Neuron (in vitro differentiated cells): ENCODE data around the gene OR8S1.
"Not testable (repeated sequence)": the region's sequence is repeated elsewhere in the genome, so short reads cannot be mapped to it uniquely, and the experiment has no call there.

ENCODE experiments used
- H2AFZ ChIP-seq: one replicate; pipeline ENCODE4 v1.6.1; 2013; ENCODE audit warnings: low read depth, mild to moderate bottlenecking, inconsistent platforms, low read length, moderate library complexity
- H3K27me3 ChIP-seq: one replicate; pipeline ENCODE4 v1.6.1; 2013; ENCODE audit warnings: low read length; ENCODE audit not compliant: insufficient read depth
- H3K36me3 ChIP-seq: one replicate; pipeline ENCODE4 v1.6.1; 2013; ENCODE audit warnings: low read length; ENCODE audit not compliant: insufficient read depth
- H3K4me1 ChIP-seq: one replicate; pipeline ENCODE4 v1.6.1; 2013; ENCODE audit warnings: low read length; ENCODE audit not compliant: insufficient read depth
- H3K4me3 ChIP-seq: 2 replicates; pipeline ENCODE4 v1.5.1; 2013; ENCODE audit warnings: mild to moderate bottlenecking, low read length, moderate library complexity
- H3K9me3 ChIP-seq: one replicate; pipeline ENCODE4 v1.6.1; 2013; ENCODE audit warnings: low read length

OR8S1 gene, protein sequence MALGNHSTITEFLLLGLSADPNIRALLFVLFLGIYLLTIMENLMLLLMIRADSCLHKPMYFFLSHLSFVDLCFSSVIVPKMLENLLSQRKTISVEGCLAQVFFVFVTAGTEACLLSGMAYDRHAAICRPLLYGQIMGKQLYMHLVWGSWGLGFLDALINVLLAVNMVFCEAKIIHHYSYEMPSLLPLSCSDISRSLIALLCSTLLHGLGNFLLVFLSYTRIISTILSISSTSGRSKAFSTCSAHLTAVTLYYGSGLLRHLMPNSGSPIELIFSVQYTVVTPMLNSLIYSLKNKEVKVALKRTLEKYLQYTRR

GRCh38 chr12:48525332-48525731 is at the start of gene OR8S1:
TSS of gene OR8S1 (plus strand) at chr12:48525632. CDS start at chr12:48525632, 0 bp downstream.
- no peaks in the 10 kb centered on the region for H3K9me3 ChIP-seq
- no peaks in the 10 kb centered on the region for H3K36me3 ChIP-seq
- peaks cover 3% of the 10 kb centered on the region for H3K27me3 ChIP-seq
- no peak within 1 kb of the TSS for H3K4me3 ChIP-seq
- no peaks in the 10 kb centered on the region for H3K4me1 ChIP-seq
- no peak within 1 kb of the TSS for H2AFZ ChIP-seq

DNA sequence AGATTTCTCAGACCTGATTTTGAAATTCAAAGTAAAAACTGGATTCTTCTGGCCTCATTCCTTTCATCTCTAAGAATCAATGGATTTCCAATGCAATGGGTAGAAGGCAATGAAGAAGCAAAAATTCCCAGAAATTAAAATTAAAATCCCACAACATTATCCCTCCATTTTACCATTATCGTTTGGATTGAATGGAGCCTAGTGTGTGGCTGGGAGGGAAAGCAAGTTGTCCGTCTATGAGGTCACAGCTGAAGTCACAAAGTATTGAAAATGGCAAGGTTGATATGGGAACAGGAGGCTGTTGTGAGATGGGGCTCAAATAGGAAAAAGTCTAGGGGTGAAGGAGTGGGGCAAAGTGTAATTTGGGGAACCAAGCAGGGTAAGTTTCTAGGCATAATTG is 43.2 kb upstream of the OR8S1 start, which contains the start of gene C12orf54:
Gene C12orf54, plus strand, starts transcription at position 301 of the 400 bp plus-strand sequence. CDS start 799 bp downstream, outside the sequence.
- Histone ChIP-seq H3K36me3 (no peaks in the 10 kb centered on the region), H3K27me3 (peaks cover 15% of the 10 kb centered on the region), H3K4me1 (no peaks in the 10 kb centered on the region), H3K9me3 (no peaks in the 10 kb centered on the region), H3K4me3 (no peak within 1 kb of the TSS), H2AFZ (no peak within 1 kb of the TSS)

GRCh38 chr12:48482930-48483329 is 42.5 kb upstream of the OR8S1 start:
- no peaks in the 10 kb centered on the region for H3K9me3 ChIP-seq
- no peaks in the 10 kb centered on the region for H3K4me1 ChIP-seq
- no peaks in the 10 kb centered on the region for H3K36me3 ChIP-seq
- H3K4me3 ChIP-seq, result no peak overlapping the region
- H3K27me3 ChIP-seq, result peaks cover 15% of the 10 kb centered on the region
- no peak overlapping the region for H2AFZ ChIP-seq

- H3K27me3 ChIP-seq, result peaks cover 24% of the 10 kb centered on the region
- H3K4me3 ChIP-seq, result no peak overlapping the region
- H3K9me3 ChIP-seq, result no peaks in the 10 kb centered on the region
- H3K4me1 ChIP-seq, result no peaks in the 10 kb centered on the region
- H2AFZ ChIP-seq, result no peak overlapping the region
- H3K36me3 ChIP-seq, result no peaks in the 10 kb centered on the region
These were observed 39.2 kb upstream of the OR8S1 start for GRCh38 chr12:48486261-48486660.

DNA sequence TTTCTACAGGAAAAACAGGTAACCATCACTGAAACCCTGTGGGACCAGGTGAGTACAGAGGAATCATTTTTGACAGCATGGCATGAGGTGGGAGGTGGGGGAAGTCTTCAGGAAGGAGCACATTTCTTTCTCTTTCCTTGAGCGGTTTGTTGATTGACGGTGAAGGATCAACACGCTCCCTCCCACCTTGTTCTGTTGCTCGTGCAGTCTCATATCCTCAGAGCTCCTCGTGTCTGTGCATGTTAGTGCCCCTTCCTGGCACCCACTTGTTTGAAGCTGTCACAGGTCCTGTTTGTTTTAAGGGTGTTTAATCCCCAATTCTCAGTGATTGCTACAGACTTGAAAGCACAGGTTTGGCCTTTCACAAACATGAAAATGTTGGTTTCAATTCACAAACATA is 38.8 kb upstream of the OR8S1 start:
- H2AFZ ChIP-seq, result no peak overlapping the region
- no peaks in the 10 kb centered on the region for H3K4me1 ChIP-seq
- peaks cover 22% of the 10 kb centered on the region for H3K27me3 ChIP-seq
- no peaks in the 10 kb centered on the region for H3K9me3 ChIP-seq
- no peaks in the 10 kb centered on the region for H3K36me3 ChIP-seq
- H3K4me3 ChIP-seq, result no peak overlapping the region

GRCh38 chr12:48489012-48489411 is 36.4 kb upstream of the OR8S1 start:
- H3K27me3 ChIP-seq, result peaks cover 19% of the 10 kb centered on the region
- H3K4me1 ChIP-seq, result no peaks in the 10 kb centered on the region
- H3K4me3 ChIP-seq, result no peak overlapping the region
- no peak overlapping the region for H2AFZ ChIP-seq
- H3K9me3 ChIP-seq, result no peaks in the 10 kb centered on the region
- H3K36me3 ChIP-seq, result no peaks in the 10 kb centered on the region

GRCh38 chr12:48489456-48489855 is 36.0 kb upstream of the OR8S1 start:
- not testable (repeated sequence) for H3K4me1 ChIP-seq, H3K9me3 ChIP-seq, H3K36me3 ChIP-seq, H3K4me3 ChIP-seq, H2AFZ ChIP-seq
- H3K27me3 ChIP-seq, result peaks cover 20% of the 10 kb centered on the region

GRCh38 chr12:48500281-48500680 is 25.2 kb upstream of the OR8S1 start:
- not testable (repeated sequence) for H3K27me3 ChIP-seq, H3K9me3 ChIP-seq, H3K36me3 ChIP-seq, H3K4me3 ChIP-seq, H3K4me1 ChIP-seq, H2AFZ ChIP-seq

GRCh38 chr12:48506836-48507235 is 18.6 kb upstream of the OR8S1 start:
- not testable (repeated sequence) for H3K27me3 ChIP-seq, H2AFZ ChIP-seq, H3K4me3 ChIP-seq, H3K4me1 ChIP-seq, H3K9me3 ChIP-seq, H3K36me3 ChIP-seq

DNA sequence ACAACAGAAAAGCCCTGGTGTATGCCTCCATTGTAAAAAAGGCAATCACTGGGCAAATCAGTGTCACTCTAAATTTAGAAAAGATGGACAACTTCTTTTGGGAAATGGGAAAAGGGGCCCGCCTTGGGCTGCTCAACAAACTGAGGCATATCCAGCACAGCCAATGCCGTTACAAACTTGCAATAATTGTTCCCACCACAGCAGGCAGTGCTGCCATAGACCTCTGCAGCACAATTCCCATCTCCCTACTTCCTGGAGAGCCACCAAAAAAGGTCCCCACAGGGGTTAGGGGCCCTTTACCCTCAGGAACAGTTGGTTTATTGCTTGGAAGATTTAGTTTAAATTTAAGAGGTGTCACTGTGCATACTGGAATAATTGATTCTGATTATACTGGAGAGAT is 16.4 kb upstream of the OR8S1 start:
- H3K4me1 ChIP-seq, result no peaks in the 10 kb centered on the region
- no peak overlapping the region for H2AFZ ChIP-seq
- no peaks in the 10 kb centered on the region for H3K36me3 ChIP-seq
- no peaks in the 10 kb centered on the region for H3K9me3 ChIP-seq
- peaks cover 9% of the 10 kb centered on the region for H3K27me3 ChIP-seq
- no peak overlapping the region for H3K4me3 ChIP-seq

GRCh38 chr12:48510111-48510510 is 15.3 kb upstream of the OR8S1 start:
- Histone ChIP-seq H3K4me3 (no peak overlapping the region), H2AFZ (no peak overlapping the region), H3K27me3 (peaks cover 9% of the 10 kb centered on the region), H3K4me1 (no peaks in the 10 kb centered on the region), H3K36me3 (no peaks in the 10 kb centered on the region), H3K9me3 (no peaks in the 10 kb centered on the region)

DNA sequence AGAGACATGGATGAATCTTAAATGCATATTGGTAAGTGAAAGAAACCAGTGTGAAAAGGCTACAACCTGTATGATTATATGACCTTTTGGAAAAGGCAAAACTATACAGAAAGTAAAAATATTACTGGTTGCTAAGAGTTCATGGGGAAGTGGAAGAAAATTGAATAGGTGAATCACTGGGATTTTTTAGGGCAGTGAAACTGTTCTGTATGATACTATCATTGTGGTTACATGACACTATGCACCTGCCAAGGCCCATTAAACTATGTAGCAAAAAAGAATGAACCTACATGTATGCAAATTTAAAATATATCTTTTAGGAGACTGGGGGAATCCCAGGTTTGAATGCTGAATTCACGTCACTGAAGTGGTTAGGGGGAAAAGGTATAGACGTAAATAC is 12.6 kb upstream of the OR8S1 start:
- Histone ChIP-seq H3K4me3 (no peak overlapping the region), H3K9me3 (no peaks in the 10 kb centered on the region), H3K27me3 (peaks cover 5% of the 10 kb centered on the region), H2AFZ (no peak overlapping the region), H3K4me1 (no peaks in the 10 kb centered on the region), H3K36me3 (no peaks in the 10 kb centered on the region)

- Histone ChIP-seq H3K27me3 (no peaks in the 10 kb centered on the region), H3K4me3 (no peak overlapping the region), H3K36me3 (no peaks in the 10 kb centered on the region), H2AFZ (no peak overlapping the region), H3K9me3 (no peaks in the 10 kb centered on the region), H3K4me1 (no peaks in the 10 kb centered on the region)
These were observed 10.7 kb upstream of the OR8S1 start for GRCh38 chr12:48514728-48515127.

DNA sequence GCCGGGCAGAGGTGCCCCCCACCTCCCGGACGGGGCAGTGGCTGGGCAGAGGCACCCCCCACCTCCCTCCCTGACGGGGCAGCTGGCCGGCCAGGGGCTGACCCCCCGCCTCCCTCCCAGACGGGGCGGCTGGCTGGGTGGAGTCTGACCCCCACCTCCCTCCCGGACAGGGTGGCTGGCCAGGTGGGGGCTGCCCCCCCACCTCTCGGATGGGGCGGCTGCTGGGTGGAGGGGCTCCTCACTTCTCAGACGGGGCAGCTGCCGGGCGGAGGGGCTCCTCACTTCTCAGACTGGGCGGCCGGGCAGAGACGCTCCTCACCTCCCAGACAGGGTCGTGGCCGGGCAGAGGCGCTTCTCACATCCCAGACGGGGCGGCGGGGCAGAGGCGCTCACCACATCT is 5.1 kb upstream of the OR8S1 start:
- not testable (repeated sequence) for H3K4me1 ChIP-seq, H3K27me3 ChIP-seq, H3K4me3 ChIP-seq, H3K36me3 ChIP-seq, H2AFZ ChIP-seq, H3K9me3 ChIP-seq
